PC-3 (cell line): ENCODE measurements around the gene MYH9. TPM values are rescaled to one million over a fixed set of nuclear protein-coding genes. Genes with fewer than 3 reads are reported as not detected.

Source experiments
- ATAC-seq: fragments of 200-7000 bp; cut with Tn5 transposase; 2 replicates; pipeline ENCODE4 v1.9.1; 2020; ENCODE audit warnings: mild to moderate bottlenecking, moderate library complexity
- BruUV-seq: library from RNA; stranded (reverse); fragments of 400-500 nt; replicated peaks from 2 replicates; lab custom pipeline; 2021; lab: Mats Ljungman, UMichigan
- CTCF ChIA-PET: fragments of 300-600 bp; sonication (Branson Sonifier 250); formaldehyde crosslinking; loops from one replicate; lab custom pipeline; 2022; ENCODE audit warnings: antibody characterized with exemption; lab: Charles Lee
- POLR2A ChIA-PET: fragments of 300-600 bp; sonication (Branson Sonifier 250); formaldehyde crosslinking; loops from one replicate; lab custom pipeline; 2022; ENCODE audit warnings: antibody characterized with exemption; ENCODE audit not compliant: unreplicated experiment; lab: Charles Lee
- DNase-seq: peaks from one replicate; pipeline ENCODE4 v3.0.0-alpha.2; 2015
- H2AFZ ChIP-seq: fragments of 300-600 bp; sonication (generic); 2 replicates; pipeline ENCODE4 v1.6.0; 2016; ENCODE audit warnings: antibody characterized with exemption, low read length
- H3F3A ChIP-seq: fragments of 300-600 bp; sonication (generic); one replicate; pipeline ENCODE4 v1.6.0; 2017; ENCODE audit warnings: antibody characterized with exemption, low read length, control low read depth, mild to moderate bottlenecking; ENCODE audit not compliant: unreplicated experiment
- H3K27ac ChIP-seq: fragments of 300-600 bp; sonication (generic); 2 replicates; pipeline ENCODE4 v1.5.1; 2016; ENCODE audit warnings: mild to moderate bottlenecking, low read length
- H3K27me3 ChIP-seq: fragments of 300-600 bp; sonication (generic); 2 replicates; pipeline ENCODE4 v1.6.1; 2016; ENCODE audit warnings: low read length, mixed read lengths
- H3K36me3 ChIP-seq: fragments of 300-600 bp; sonication (generic); 2 replicates; pipeline ENCODE4 v1.6.1; 2016; ENCODE audit warnings: low read depth, mixed run types, low read length, mixed read lengths
- H3K4me1 ChIP-seq: fragments of 300-600 bp; sonication (generic); 2 replicates; pipeline ENCODE4 v1.5.1; 2016; ENCODE audit warnings: low read length; ENCODE audit not compliant: insufficient read depth
- H3K4me2 ChIP-seq: fragments of 300-600 bp; sonication (generic); 2 replicates; pipeline ENCODE4 v1.6.0; 2016; ENCODE audit warnings: low read length
- H3K4me3 ChIP-seq: fragments of 300-600 bp; sonication (generic); 2 replicates; pipeline ENCODE4 v1.5.1; 2016; ENCODE audit warnings: mild to moderate bottlenecking, low read length, mixed read lengths
- H3K79me2 ChIP-seq: fragments of 300-600 bp; sonication (generic); 2 replicates; pipeline ENCODE4 v1.6.1; 2017; ENCODE audit warnings: low read length, mixed read lengths
- H3K9ac ChIP-seq: fragments of 300-600 bp; sonication (generic); 2 replicates; pipeline ENCODE4 v1.6.0; 2016; ENCODE audit warnings: mild to moderate bottlenecking, low read length
- H3K9me2 ChIP-seq: fragments of 300-600 bp; sonication (generic); replicated peaks from 2 replicates; pipeline ENCODE4 v1.6.1; 2016; ENCODE audit warnings: mixed run types, low read length, mixed read lengths
- H3K9me3 ChIP-seq: fragments of 300-600 bp; sonication (generic); 2 replicates; pipeline ENCODE4 v1.6.1; 2016; ENCODE audit warnings: low read length, mixed read lengths
- H4K20me1 ChIP-seq: fragments of 300-600 bp; sonication (generic); 2 replicates; pipeline ENCODE4 v1.6.1; 2016; ENCODE audit warnings: low read length, mixed read lengths
- EZH2 ChIP-seq: fragments of 300-600 bp; sonication (generic); IDR thresholded peaks from one replicate; pipeline ENCODE4 v1.6.1; 2017; ENCODE audit warnings: antibody characterized with exemption, mild to moderate bottlenecking, low read length; ENCODE audit not compliant: unreplicated experiment
- EZH2phosphoT487 ChIP-seq: fragments of 300-600 bp; sonication (generic); IDR thresholded peaks from 2 replicates; pipeline ENCODE4 v1.6.1; 2018; ENCODE audit warnings: mild to moderate bottlenecking, antibody characterized with exemption, low read length, borderline replicate concordance
- intact Hi-C: fragments of 100-400 bp; cut with micrococcal nuclease; formaldehyde crosslinking; loops from 2 replicates; pipeline ENCODE4 v1.9.0; 2023
- total RNA-seq: library from RNA; depleted of rRNA; stranded (reverse); fragments of >200 nt; gene quantifications from 2 replicates; pipeline ENCODE4 v1.2.3, GENCODE V29; 2014
- TF ChIP-seq, protein P1 (sequence below): fragments of 300-600 bp; sonication (generic); conservative IDR thresholded peaks from 2 replicates; pipeline ENCODE4 v1.5.1; 2017; ENCODE audit warnings: antibody characterized with exemption, low read depth, mild to moderate bottlenecking, low read length

The MYH9 gene
- total RNA-seq, 1 experiment from 2014 or later = 357 TPM

GRCh38 chr22:36387709-36387958, 133 bp downstream of the MYH9 start:
- H3K27me3 ChIP-seq = no peaks in the 10 kb centered on the region
- ChIA-PET CTCF (no interaction called here), POLR2A (interaction anchor here (0.6 to 1.6 kb wide), 2 partner anchors 78 to 83 kb away, joined by 3 to 7 read pairs; no protein-coding TSS in a partner anchor)
- no peaks in the 10 kb centered on the region for H3K9me2 ChIP-seq
- TF ChIP-seq, protein P1, sequence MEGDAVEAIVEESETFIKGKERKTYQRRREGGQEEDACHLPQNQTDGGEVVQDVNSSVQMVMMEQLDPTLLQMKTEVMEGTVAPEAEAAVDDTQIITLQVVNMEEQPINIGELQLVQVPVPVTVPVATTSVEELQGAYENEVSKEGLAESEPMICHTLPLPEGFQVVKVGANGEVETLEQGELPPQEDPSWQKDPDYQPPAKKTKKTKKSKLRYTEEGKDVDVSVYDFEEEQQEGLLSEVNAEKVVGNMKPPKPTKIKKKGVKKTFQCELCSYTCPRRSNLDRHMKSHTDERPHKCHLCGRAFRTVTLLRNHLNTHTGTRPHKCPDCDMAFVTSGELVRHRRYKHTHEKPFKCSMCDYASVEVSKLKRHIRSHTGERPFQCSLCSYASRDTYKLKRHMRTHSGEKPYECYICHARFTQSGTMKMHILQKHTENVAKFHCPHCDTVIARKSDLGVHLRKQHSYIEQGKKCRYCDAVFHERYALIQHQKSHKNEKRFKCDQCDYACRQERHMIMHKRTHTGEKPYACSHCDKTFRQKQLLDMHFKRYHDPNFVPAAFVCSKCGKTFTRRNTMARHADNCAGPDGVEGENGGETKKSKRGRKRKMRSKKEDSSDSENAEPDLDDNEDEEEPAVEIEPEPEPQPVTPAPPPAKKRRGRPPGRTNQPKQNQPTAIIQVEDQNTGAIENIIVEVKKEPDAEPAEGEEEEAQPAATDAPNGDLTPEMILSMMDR = no peak
- no peak for TF ChIP-seq EZH2phosphoT487
- TF ChIP-seq EZH2 = no peak
- H3K4me3 ChIP-seq = peak overlapping the region; percentile 88
- peaks cover 7% of the 10 kb centered on the region for H3K36me3 ChIP-seq
- H3K27ac ChIP-seq = peak overlapping the region; percentile 90
- peaks cover 25% of the 10 kb centered on the region for H3K4me1 ChIP-seq
- H2AFZ ChIP-seq = no peak overlapping the region
- no TSS peak for BruUV-seq
- DNase-seq = no peak
- intact Hi-C loops = loop anchor here (2.0 to 5.0 kb wide), 4 partner anchors 57 to 85 kb away; no protein-coding TSS in a partner anchor
- ATAC-seq = no peak
- peaks cover 28% of the 10 kb centered on the region for H4K20me1 ChIP-seq
- H3F3A ChIP-seq = no peaks in the 10 kb centered on the region
- peak overlapping the region; percentile 86 for H3K9ac ChIP-seq
- no peak overlapping the region for H3K4me2 ChIP-seq
- no peaks in the 10 kb centered on the region for H3K9me3 ChIP-seq
- H3K79me2 ChIP-seq = peaks cover 55% of the 10 kb centered on the region

DNA sequence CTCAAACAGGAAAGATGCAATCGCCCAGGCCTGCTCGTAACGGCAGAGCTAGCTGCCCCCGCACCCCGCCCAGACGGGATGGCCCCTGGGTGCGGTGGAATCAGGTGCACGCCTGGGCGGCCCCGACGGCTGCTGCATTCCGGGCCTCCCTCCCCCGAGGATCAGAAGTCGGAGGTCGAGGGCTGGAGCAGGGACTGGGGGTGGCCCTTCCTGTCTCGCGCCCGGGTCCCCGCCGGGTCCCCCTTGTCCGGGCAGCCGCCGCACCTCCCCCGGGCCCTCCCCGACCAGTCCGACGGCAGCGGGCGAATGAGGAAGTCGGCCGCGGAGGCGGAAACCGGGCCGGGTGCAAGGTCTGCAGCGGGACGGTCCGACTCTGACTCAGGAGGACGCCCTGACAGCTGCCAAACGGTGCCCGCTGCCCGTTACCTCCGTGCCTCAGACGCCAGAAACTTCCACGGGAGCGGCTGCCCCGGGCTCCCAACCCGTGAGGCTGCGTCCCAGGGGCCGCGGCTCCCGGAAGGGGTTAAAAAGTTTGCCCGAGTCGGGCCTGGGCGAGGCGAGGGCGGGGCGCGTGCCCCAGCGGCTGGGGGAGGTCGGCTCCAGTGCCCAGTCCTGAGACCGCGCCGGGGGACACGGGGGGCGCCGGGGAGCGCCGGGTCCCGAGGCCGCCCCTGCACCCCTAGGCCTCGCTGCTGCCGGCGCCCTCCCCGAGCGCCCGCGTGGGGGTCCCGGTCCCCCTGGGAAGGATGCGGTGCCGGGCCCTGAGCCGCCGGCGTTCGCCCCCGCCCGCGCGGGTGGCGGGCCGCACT, 663 bp downstream of the MYH9 start:
- DNase-seq = no peak
- POLR2A ChIA-PET = no interaction called here
- no peak overlapping the region for H2AFZ ChIP-seq
- H3K4me2 ChIP-seq = peak overlapping the region; percentile 81
- peaks cover 7% of the 10 kb centered on the region for H3K36me3 ChIP-seq
- H3K4me3 ChIP-seq = peak overlapping the region; percentile 88
- no peak for TF ChIP-seq EZH2
- TF ChIP-seq, protein P1 = no peak
- no peak for TF ChIP-seq EZH2phosphoT487
- peak overlapping the region; percentile 86 for H3K9ac ChIP-seq
- no peaks in the 10 kb centered on the region for H3F3A ChIP-seq
- H3K27me3 ChIP-seq = no peaks in the 10 kb centered on the region
- peaks cover 25% of the 10 kb centered on the region for H3K4me1 ChIP-seq
- ATAC-seq = no peak
- CTCF ChIA-PET = no interaction called here
- peaks cover 61% of the 10 kb centered on the region for H3K79me2 ChIP-seq
- peaks cover 31% of the 10 kb centered on the region for H4K20me1 ChIP-seq
- peak overlapping the region; percentile 90 for H3K27ac ChIP-seq
- no peaks in the 10 kb centered on the region for H3K9me2 ChIP-seq
- intact Hi-C loops = loop anchor here (1.0 to 5.0 kb wide), 5 partner anchors 23 to 85 kb away; no protein-coding TSS in a partner anchor
- no peaks in the 10 kb centered on the region for H3K9me3 ChIP-seq
- no TSS peak for BruUV-seq

DNA sequence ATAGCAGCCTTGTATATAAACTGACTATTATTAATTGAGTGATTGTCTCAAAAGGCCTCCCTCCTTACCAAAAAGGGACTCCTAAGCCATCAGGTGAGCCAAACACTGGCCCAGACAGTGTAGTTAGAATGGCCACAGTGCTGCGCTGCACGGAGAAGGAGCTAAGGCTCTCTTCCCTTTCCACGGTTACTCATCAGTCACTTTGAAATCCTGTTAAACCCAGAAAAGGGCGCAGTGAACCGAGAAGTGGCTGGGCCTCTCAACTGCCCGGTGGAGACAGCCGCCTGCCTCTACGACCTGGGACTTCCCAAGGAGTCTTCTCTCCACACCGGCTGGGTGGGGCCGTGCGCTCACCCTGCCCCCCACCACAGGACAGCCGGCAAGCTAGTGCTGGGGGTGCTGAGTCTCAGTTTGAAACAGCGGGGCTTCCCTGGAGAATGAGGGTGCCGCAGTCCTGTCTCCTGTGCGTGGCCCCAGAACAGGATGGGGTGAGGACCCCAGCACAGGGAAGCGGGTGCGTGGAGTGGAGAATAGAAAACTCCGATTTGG, 1.3 kb downstream of the MYH9 start:
- H3K4me3 ChIP-seq = peak overlapping the region; percentile 88
- no peaks in the 10 kb centered on the region for H3K9me3 ChIP-seq
- H3K9me2 ChIP-seq = no peaks in the 10 kb centered on the region
- H3F3A ChIP-seq = no peaks in the 10 kb centered on the region
- peak overlapping the region; percentile 86 for H3K9ac ChIP-seq
- ChIA-PET POLR2A (no interaction called here), CTCF (no interaction called here)
- H3K79me2 ChIP-seq = peaks cover 68% of the 10 kb centered on the region
- TF ChIP-seq EZH2 (no peak), EZH2phosphoT487 (no peak)
- TF ChIP-seq, protein P1 = no peak
- peak overlapping the region; percentile 90 for H3K27ac ChIP-seq
- peaks cover 36% of the 10 kb centered on the region for H4K20me1 ChIP-seq
- TSS peak; percentile 72 for BruUV-seq
- intact Hi-C loops = loop anchor here (1.0 to 5.0 kb wide), 5 partner anchors 24 to 84 kb away; no protein-coding TSS in a partner anchor
- no peak overlapping the region for H2AFZ ChIP-seq
- H3K4me1 ChIP-seq = peaks cover 25% of the 10 kb centered on the region
- no peaks in the 10 kb centered on the region for H3K27me3 ChIP-seq
- peaks cover 7% of the 10 kb centered on the region for H3K36me3 ChIP-seq
- ATAC-seq (peak; percentile 3), DNase-seq (no peak)
- peak overlapping the region; percentile 81 for H3K4me2 ChIP-seq
